GM19328 (cell line): ENCODE data around the gene SRSF9.
"Not testable (repeated sequence)": the region's sequence is repeated elsewhere in the genome, so short reads cannot be mapped to it uniquely, and the experiment has no call there.

Experiments used
- ATAC-seq: cut with Tn5 transposase; IDR thresholded peaks from one replicate; pipeline ENCODE4 v1.9.1; 2021; ENCODE audit warnings: mild to moderate bottlenecking, moderate library complexity; ENCODE audit not compliant: unreplicated experiment

The SRSF9 gene

GRCh38 chr12:120453060-120453750, 16.3 kb downstream of the SRSF9 start:
- ATAC-seq = no peak

- not testable (repeated sequence) for ATAC-seq
These were observed 17.0 kb downstream of the SRSF9 start for GRCh38 chr12:120452524-120452923.

GRCh38 chr12:120447992-120448391, 21.6 kb downstream of the SRSF9 start:
- no peak for ATAC-seq

GRCh38 chr12:120446844-120447178, 22.7 kb downstream of the SRSF9 start:
- not testable (repeated sequence) for ATAC-seq

GRCh38 chr12:120445911-120446843, 23.4 kb downstream of the SRSF9 start, which contains the start of the genes GATC and TRIAP1:
GATC (plus strand) TSS chr12:120446444; CDS start chr12:120446481, 37 bp downstream.
TRIAP1 (minus strand) TSS chr12:120446384; CDS start chr12:120446372, 12 bp downstream.
- ATAC-seq = peak; percentile 92

GRCh38 chr12:120444676-120445075, 24.9 kb downstream of the SRSF9 start:
- no peak for ATAC-seq

DNA sequence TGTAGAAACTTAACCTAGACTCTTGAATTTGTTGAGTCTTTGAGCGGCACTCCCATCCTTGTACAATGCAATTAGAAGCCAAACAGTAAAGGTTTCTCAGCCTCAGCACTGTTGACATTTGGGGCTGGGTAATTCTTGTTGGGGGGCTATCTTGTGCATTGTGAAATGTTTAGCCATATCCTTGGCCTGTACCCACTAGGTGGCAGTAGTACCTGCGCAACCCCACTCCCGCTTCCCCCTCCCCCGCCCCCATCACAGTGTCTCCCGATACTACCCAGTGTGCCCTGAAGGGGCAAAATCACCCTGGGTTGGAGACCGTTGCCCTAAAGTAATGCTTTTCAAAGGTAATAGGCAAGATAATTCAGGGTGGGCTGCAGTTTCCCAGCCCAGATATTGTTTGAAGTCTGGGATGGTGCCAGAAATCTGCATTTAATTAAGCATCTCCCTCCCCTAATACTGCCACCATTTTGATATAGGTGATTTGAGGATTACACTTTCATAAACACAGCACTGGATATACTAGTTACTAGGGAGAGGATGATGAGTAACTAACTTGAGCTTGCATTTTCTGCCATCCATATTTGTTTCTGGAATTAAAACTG, 29.8 kb downstream of the SRSF9 start:
- no peak for ATAC-seq

DNA sequence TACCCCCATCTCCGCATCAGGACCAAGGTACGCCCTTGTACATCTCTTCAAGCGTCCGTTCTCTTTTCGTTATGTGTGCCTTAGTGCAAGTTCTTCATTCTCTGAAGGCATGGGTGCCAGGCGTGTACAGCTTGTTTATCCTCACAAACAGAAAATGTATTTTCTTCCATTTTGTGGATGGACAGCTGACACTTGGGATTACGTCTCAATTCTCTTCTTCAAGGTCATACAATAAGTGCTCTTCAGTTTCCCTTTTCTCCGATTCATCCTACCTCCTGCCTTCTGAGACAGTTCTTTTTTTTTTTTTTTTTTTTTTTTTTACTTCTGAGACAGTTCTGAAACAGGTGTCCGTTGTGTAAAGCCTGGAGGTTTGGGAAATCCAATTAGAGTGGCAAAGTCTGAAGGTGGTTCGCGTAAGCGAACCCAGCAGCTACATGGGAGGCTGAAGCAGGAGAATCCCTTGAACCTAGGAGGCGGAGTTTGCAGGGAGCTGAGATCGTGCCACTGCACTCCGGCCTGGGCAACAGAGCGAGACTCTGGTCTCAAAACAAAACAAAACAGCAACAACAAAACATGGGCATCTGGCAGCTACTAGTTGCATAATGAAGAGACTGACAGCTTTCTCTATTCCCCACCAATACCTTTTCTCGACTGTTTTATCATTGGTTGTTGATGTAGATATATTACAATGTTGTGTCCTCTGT, 30.9 kb downstream of the SRSF9 start:
- peak; percentile 4 for ATAC-seq

DNA sequence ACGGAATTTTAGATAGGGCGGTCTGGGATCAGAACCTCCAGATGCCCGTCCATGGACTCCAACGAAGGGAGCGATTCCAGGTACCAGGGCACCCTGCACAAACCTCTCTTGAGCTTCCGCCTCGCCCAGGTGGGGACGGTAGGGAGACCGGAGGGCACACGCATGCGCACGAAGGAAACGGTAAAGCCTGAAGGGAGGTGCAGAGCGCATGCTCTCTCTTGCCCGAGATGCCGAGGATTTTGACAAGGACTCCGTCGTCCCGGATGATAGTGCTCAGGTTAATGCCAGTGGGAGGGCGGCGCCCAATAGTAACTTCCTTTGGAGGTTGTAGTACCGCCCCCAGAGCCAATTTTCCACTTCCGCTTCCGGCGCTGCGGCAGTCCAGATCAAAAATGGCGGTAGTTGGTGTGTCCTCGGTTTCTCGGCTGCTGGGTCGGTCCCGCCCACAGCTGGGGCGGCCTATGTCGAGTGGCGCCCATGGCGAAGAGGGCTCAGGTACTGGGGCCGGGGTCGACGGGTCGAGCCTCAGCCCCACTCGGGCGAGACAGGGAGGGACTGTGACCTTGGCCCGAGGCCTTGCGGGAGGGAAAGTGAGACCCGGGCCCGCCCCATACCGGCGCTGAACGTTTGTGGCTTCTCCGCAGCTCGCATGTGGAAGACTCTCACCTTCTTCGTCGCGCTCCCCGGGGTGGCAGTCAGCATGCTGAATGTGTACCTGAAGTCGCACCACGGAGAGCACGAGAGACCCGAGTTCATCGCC, 31.6 kb downstream of the SRSF9 start, which contains the start of gene COX6A1:
TSS of gene COX6A1 (plus strand) at position 379 of the 760 bp plus-strand sequence. CDS start at position 393, 14 bp downstream.
- ATAC-seq = peak; percentile 90

GRCh38 chr12:120432772-120433525, 36.6 kb downstream of the SRSF9 start:
- ATAC-seq = no peak

DNA sequence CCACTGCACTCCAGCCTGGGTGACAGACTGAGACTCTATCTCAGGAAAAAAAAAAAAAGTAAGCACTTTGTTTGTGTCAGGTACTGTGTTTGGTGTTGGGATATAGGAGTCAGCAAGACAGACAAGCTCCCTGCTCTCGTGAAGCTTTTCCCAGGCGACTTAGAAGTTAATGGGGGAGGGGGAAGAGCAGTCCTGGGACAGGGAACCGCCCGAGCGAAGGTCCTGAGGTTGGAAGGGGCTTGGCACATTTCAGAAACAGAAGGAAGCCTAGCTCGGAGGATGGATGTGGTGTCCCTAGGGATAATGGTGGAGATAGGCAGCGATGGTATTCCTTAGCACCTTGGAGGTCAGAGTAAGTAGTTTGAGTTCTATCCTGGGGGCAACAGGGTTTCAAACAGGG, 40.2 kb downstream of the SRSF9 start:
- no peak for ATAC-seq

GRCh38 chr12:120428597-120429229, 40.8 kb downstream of the SRSF9 start:
- ATAC-seq = no peak

GRCh38 chr12:120425797-120426196, 43.8 kb downstream of the SRSF9 start:
- ATAC-seq = no peak

GRCh38 chr12:120422892-120423456, 46.6 kb downstream of the SRSF9 start:
- ATAC-seq = no peak

DNA sequence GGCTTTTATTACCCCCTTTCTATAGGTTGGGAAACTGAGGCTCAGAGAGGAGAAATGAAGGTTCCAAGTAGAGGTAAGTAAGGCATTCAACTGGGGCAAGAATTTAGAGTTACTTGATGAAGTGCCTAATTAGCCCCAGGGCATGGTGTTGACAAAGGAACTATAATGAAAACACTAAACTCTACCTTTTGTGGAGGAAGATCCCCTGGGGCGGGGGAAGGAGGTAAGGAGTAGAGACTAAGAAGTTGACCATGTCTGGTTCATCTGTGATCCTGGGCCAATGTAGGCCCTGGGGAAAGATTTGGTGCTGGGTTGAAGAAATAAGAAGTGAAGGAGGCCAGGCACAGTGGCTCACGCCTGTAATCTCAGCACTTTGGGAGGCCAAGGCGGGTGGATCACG, 47.8 kb downstream of the SRSF9 start:
- no peak for ATAC-seq

- ATAC-seq = no peak
These were observed 51.5 kb downstream of the SRSF9 start for GRCh38 chr12:120417917-120418580.

- no peak for ATAC-seq
These were observed 52.9 kb downstream of the SRSF9 start for GRCh38 chr12:120416490-120417216.
